Measurements from ENCODE around the gene NPY2R. TPM values are rescaled to one million over a fixed set of nuclear protein-coding genes. Genes with fewer than 3 reads are reported as not detected.

NPY2R gene, protein sequence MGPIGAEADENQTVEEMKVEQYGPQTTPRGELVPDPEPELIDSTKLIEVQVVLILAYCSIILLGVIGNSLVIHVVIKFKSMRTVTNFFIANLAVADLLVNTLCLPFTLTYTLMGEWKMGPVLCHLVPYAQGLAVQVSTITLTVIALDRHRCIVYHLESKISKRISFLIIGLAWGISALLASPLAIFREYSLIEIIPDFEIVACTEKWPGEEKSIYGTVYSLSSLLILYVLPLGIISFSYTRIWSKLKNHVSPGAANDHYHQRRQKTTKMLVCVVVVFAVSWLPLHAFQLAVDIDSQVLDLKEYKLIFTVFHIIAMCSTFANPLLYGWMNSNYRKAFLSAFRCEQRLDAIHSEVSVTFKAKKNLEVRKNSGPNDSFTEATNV
- total RNA-seq: 0.76 and 27.4 TPM in 2 replicates

DNA sequence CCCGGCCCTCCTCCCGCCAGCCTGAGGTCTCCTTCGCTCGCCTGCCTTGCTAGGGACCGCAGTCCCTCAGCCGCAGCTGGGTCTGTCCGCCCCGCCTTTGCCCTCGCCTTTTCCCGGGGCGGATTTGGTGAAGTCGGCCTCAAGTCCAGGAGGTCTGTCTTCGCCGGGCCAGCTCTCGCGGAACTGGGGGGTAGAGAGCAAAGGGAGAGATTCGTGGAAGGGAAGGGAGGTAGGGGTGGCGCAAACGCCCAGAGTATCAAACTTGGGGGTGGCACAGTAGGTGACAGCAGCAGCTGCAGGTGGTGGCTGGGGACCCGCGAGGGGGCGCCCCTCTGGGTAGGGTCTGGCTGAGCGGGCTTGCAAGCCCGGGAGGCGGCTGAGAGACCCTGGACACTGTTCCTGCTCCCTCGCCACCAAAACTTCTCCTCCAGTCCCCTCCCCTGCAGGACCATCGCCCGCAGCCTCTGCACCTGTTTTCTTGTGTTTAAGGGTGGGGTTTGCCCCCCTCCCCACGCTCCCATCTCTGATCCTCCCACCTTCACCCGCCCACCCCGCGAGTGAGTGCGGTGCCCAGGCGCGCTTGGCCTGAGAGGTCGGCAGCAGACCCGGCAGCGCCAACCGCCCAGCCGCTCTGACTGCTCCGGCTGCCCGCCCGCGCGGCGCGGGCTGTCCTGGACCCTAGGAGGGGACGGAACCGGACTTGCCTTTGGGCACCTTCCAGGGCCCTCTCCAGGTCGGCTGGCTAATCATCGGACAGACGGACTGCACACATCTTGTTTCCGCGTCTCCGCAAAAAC, at the start of gene NPY2R:
Gene NPY2R (plus strand): TSS at position 379 of the 797 bp plus-strand sequence. CDS start 5,304 bp downstream, outside the sequence.

Other genes with a start within 250 kb of the NPY2R start
- gene MAP9, start 168.3 kb downstream of the NPY2R start, total RNA-seq: 17.1 and 20.3 TPM in 2 replicates

Data from smooth muscle cell of the pulmonary artery (primary cell).